Esophagus muscularis mucosa (tissue), 3 donors: Measurements from ENCODE around the gene EOGT.

Source experiments
- CTCF ChIP-seq, 3 experiments: fragments of 200-600 bp in 2 of 3; fragments of 450-650 bp in 1 of 3; sonication (generic) in 2 of 3; IDR thresholded peaks; one replicate each; pipeline ENCODE4 v1.5.1; 2017 to 2019; ENCODE audit warnings: antibody characterized with exemption in 3 of 3, mild to moderate bottlenecking in 2 of 3, moderate library complexity in 1 of 3
- POLR2AphosphoS5 ChIP-seq, 2 donors: sonication (generic); formaldehyde crosslinking; IDR thresholded peaks; one replicate each; pipeline ENCODE4 v1.6.1; 2017; ENCODE audit warnings: antibody characterized with exemption in 2 of 2

- no peak for TF ChIP-seq CTCF (IDR thresholded peaks at IDR 0.05)
- TF ChIP-seq POLR2AphosphoS5 (IDR thresholded peaks at IDR 0.05) = no peak
Observed at GRCh38 chr3:68999158-68999557, 14.3 kb downstream of the EOGT start.
